ENCODE data around the gene SMIM36.

GRCh38 chr17:55443904-55444303, 67.3 kb downstream of the SMIM36 start:
- TF ChIP-seq CTCF (IDR thresholded peaks at IDR 0.05; ENCODE audit: low read length) (no peak), EZH2 (optimal IDR thresholded peaks at IDR 0.05; ENCODE audit: low read depth, low read length) (no peak), EZH2phosphoT487 (IDR thresholded peaks at IDR 0.05; ENCODE audit: low read length) (no peak)
